Lower leg skin (tissue), 3 donors: ENCODE data around the gene GOSR1.
"Not testable (repeated sequence)": the region's sequence is repeated elsewhere in the genome, so short reads cannot be mapped to it uniquely, and the experiment has no call there.

ENCODE experiments used
- POLR2A ChIP-seq, 2 donors: fragments of 450-650 bp; IDR thresholded peaks; one replicate each; pipeline ENCODE4 v1.6.1; 2016 to 2017; ENCODE audit warnings: antibody characterized with exemption in 2 of 2, mild to moderate bottlenecking in 1 of 2, moderate library complexity in 1 of 2
- TF ChIP-seq, protein P1 (sequence below), 3 donors: fragments of 450-650 bp; IDR thresholded peaks; one replicate each; pipeline ENCODE4 v1.5.1; 2016; ENCODE audit warnings: antibody characterized with exemption in 3 of 3, mild to moderate bottlenecking in 3 of 3, moderate library complexity in 2 of 3

DNA sequence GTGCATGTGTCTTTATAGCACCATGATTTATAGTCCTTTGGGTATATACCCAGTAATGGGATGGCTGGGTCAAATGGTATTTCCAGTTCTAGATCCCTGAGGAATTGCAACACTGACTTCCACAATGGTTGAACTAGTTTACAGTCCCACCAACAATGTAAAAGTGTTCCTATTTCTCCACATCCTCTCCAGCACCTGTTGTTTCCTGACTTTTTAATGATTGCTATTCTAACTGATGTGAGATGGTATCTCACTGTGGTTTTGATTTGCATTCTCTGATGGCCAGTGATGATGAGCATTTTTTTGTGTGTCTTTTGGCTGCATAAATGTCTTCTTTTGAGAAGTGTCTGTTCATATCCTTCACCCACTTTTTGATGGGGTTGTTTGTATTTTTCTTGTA is 30.6 kb upstream of the GOSR1 start:
- TF ChIP-seq, protein P1, sequence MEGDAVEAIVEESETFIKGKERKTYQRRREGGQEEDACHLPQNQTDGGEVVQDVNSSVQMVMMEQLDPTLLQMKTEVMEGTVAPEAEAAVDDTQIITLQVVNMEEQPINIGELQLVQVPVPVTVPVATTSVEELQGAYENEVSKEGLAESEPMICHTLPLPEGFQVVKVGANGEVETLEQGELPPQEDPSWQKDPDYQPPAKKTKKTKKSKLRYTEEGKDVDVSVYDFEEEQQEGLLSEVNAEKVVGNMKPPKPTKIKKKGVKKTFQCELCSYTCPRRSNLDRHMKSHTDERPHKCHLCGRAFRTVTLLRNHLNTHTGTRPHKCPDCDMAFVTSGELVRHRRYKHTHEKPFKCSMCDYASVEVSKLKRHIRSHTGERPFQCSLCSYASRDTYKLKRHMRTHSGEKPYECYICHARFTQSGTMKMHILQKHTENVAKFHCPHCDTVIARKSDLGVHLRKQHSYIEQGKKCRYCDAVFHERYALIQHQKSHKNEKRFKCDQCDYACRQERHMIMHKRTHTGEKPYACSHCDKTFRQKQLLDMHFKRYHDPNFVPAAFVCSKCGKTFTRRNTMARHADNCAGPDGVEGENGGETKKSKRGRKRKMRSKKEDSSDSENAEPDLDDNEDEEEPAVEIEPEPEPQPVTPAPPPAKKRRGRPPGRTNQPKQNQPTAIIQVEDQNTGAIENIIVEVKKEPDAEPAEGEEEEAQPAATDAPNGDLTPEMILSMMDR (IDR thresholded peaks at IDR 0.05) = not testable (repeated sequence)
- not testable (repeated sequence) for TF ChIP-seq POLR2A (IDR thresholded peaks at IDR 0.05)
